ENCODE measurements around the gene RPGRIP1.
"Not testable (repeated sequence)": the region's sequence is repeated elsewhere in the genome, so short reads cannot be mapped to it uniquely, and the experiment has no call there.

RPGRIP1 gene

DNA sequence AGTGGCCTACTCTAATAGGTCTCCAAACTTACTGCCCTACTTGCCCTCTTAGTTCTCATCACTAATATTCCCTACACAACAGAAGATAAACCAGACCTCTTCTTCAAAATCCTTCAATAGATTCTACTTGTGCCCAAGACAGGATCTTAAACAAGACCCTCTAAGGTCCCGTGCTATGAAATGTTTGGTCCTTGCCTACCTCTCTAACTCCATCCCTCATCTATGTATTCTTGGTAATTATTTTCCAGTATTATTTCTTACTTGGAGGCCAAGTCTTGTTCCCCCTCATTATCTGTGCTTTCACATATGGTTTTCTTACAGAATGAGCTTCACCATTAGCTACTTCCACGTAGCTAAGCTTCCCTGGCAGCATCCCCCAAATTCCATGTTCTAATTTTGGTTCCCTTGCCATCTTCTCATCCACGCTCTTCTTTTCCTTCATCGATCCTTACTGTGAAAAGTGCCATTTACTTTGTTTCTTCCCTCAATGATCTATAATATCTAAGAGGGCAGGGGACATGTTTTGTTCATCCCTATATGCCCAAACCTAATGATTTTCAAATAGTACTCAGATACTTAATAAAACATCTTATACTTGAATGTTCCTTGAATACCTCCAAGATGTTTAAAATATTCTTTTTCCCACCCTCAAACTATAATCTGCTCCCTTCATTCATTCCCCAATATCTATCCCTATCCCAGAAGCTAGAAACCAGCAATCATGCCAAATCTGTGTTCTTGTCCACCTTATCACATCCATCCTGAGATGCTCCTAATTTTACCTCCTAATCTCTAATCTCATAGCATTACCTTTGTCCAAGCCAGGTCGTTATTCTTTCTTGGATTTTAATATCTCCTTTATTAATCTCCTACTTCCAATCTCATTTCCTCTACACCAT lies 20.7 kb upstream of the RPGRIP1 start:
- no peak for DNase-seq

DNA sequence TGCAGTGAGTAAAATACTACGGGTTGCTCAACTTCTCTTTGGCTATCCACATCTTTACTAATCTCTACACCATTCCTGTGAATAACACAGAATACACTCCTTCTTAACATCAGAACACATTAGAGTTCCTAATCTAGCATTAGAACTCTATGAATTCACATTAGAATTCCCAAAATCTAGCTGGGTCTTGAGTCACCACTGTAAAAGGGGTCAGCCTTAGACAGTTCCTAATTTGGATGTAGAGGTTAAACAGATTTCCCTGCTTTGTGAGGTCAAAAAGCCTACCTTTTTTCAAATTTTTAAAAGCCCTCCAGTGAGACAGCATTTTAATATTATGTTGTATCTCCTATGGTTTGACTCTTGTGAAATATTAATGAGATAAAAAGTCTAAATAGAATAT lies 18.1 kb upstream of the RPGRIP1 start:
- no peak for DNase-seq

DNA sequence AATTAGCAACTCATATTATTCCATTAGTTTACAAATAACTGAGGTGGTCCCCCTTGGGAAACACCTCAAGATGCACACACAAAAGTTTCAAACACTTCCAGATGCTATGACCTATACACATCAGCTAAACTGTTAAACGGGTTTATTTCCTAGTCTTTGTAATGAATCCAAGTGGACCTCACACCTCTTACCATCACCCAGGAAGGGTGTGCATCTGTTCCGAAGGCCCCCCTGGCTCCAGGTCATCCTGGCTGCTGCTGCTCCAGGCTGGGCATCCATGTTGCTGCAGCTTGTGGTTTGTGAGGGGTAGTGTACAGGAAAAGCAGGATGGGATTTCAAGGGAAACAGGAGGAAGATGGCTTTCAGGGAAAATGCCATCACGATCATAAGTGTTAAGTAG lies 17.5 kb upstream of the RPGRIP1 start:
- no peak for DNase-seq

DNA sequence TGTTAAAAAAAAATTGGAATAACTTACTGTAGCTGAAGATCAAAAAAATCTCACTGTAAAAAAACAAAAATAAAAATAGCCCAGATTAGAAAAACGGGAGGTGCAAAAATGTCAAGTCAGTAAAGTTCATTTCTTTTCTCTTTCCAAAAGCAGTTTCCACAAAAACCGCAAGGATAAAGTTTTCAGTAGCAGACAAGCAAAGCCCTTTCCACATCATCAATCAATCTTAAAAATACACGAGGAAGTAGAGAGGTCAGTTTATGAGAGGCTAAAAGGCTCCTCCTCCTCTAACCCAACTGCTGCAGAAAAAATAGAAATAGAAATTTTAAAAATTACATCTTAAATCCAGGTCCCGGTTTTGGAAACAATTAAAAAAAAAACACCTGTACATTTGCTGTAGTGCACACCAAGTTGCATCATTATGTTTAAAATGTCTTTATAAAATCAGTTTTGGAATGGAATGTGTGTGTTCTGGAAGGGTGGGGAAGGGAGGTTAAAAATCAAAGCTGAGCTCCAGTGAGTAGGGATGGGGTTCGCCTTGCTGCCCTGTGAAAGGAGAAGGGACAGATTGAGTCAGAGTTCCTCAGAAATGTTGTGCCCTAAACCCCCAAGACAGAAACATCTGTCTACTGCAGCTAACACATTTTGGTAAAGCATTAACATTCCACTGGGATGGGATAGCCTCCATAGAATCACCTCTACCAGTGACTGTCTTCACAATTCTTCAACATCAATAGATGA lies 16.4 kb upstream of the RPGRIP1 start:
- no peak for DNase-seq

DNA sequence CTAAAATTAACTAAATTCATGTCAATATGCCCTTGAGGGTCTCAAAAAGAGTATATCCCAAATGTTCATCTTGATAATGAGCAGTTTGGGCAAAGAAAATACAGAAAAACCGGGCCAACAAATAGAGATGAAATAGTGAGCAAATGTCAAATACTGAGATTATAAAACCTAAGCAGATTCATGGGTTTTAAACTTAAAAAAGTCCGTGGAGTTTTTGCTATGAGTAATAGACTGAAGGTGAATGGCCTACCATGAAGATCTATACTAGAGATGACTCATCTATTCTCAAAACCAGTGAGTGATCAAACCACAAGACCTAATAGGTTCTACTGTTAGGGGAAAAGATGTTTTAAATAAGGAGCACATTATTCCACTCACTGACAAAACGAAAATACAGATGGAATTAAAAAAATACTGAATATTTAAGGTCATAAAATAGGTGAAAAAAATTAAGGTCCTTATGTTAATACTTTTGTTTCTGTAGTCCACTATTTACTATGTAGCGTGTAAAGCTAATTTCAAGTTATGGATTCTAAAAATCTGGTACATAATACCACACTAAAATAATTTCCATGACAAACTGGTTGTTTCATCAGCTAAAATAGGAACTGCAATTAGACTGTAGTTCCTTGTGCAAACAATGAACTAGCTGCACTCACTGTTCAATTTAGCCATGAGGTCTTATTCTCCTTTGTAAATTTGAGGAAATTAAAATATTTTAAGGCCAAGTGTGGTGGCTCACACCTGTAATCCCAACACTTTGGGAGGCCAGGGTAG lies 15.7 kb upstream of the RPGRIP1 start:
- DNase-seq, result no peak

DNA sequence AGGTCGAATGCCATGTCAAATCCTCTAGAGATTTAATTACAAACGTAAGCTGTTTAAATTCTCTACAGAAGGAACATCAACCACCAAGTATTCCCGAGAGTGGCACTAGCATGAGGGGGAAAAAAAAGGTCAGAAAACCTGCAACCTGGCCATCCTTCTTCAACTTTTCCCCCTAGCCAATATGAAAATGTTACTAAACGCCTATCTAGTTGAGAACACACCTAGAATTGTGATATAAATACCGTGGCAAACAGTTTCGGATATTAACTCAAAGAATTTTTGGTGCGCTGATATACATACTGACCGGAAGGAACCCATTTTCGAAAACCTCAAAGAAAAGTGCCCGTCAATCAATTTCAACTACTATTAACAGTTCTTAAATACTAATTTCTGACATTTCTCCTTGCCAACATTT lies 12.4 kb upstream of the RPGRIP1 start:
- DNase-seq, result no peak

DNA sequence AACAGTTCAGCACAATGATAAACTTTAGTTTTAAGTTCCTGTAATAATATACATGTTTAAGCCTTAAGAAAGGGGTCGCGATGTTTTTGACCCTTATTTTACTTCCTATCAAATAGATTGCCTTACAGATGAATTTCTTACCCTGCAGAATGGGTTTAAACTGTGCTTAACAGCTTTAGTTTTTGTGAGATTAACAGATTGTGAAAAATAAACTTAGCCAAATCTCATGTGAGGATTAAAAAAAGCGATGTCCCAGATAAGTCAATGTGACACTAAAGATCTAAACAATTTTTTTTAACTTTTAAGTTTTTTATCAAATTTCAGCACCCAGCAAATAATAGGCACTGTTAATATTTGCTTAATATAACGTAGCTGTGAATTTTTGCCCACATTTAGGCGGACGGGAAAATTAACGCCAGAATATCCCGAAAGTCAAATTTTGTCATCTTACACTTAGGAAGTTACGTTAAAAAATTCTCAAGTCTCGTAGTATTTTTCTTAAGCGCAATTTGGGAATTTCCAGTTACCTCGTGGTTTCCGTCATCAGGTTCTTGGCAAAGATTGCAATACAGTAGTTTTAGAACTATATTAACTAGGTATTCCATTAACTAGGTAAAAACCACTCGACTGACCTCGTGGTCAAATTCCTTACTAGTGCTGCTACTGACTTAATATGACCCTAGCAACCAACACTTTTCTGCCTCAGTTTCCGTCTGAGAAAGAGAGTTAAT lies 11.8 kb upstream of the RPGRIP1 start:
- DNase-seq, result no peak

DNA sequence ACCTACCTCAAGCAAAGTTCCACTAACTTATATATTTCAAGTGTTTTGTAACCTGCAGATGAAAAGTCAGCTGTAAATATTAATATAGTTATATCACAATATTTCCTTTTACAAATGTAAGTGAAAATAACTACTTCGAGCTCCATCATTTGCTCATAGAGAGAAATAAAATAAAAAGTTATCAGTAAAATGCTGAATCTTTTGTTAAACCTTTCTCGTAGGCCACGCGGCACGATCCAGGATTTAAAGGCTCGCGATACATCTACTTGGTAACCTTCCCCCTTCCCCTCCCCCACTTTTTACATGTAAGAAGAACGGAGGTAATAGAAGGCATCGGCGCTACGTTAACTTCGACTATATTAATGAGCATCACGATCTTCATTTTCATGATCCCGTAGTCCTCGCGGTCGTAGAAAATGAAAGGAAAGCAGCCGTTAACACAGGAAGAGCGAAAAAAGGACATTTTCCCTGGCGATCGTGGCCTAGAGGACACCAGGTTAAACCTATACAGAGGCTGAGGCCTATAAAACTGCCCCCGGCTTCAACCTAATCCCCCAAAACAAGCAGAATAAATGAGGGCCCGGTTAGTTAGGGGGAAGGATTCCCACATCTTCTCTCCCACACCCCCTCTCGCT lies 11.1 kb upstream of the RPGRIP1 start:
- DNase-seq, result peak; percentile 82

DNA sequence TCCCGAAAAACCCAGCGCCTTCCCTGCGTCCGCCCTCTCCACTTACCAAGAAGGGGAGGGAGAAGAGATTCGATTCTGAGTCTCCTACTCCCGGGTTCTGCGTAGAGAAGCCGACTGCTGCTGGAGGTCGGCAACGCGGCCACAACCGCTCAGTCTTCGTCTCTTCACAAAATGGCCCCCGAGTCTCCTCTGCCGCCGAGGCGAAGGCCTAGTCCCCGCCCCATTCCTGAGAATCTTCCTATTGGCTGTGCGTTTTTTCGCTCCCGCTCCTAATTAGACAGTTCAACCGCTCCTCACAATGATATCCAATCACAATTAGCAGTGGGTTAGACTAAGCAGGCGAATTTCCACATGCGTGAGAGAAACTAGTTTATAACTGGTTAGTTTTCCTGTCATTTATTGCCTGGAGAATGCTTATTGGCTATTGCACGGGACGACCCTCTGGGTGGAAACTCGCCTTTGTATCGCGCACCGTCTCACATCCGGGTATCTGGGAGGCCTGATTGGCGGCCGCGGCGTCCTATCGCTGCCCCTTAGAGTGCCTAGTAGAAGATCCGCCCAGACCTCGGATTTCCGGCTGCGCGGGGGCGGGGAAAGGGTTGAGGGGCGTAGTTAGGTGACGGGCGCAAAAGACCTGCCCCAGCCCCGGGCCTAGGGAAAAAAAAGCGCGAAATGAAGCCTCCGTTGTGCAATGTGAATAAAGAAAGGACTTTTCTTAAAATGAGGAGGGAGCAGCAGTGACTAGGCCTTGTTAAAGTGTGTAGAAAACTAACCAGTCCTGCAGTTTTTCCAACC lies 10.4 kb upstream of the RPGRIP1 start, which contains the start of gene HNRNPC:
Gene HNRNPC (minus strand): TSS at position 191 of the 795 bp plus-strand sequence. CDS start 35,249 bp downstream, outside the sequence.
- peak; percentile 100 for DNase-seq

DNA sequence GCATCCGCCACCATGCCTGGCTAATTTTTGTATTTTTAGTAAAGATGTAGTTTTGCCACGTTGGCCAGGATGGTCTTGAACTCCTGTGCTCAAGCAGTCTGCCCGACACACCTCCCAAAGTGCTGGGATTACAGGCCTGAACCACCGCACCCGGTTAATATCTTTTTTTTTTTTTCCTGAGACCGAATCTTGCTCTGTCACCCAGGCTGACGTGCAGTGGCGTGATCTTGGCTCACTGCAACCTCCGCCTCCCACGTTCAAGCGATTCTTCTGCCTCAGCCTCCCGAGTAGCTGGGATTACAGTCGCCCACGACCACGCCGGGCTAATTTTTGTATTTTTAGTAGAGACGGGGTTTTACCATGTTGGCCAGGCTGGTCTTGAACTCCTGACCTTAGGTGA lies 7.2 kb upstream of the RPGRIP1 start:
- not testable (repeated sequence) for DNase-seq

DNA sequence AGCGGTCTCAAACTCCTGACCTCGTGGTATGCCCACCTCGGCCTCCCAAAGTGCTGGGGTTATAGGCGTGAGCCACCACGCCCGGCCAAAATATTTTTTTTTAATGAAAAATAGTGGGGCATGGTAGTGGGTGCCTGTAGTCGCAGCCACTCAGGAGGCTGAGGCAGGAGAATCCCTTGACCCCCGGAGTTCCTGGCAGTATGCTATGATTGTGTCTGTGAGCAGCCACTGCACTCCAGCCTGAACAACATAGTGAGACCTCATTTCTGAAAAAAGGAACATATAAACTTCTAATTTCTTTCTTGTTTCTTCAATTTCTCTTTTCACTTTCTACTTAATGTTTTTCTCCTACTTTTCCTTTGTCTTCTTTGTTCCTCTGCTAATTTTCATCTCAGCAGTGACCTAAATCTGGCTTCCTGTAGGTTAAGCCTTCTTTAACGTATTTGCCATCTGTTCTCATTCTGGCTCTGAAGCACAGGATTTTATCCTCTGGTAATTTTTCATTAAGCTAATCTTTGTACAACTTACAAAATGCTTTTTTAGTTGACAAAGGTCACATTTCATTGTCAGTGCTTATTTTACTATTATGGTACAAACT lies 4.5 kb upstream of the RPGRIP1 start:
- peak; percentile 66 for DNase-seq

DNA sequence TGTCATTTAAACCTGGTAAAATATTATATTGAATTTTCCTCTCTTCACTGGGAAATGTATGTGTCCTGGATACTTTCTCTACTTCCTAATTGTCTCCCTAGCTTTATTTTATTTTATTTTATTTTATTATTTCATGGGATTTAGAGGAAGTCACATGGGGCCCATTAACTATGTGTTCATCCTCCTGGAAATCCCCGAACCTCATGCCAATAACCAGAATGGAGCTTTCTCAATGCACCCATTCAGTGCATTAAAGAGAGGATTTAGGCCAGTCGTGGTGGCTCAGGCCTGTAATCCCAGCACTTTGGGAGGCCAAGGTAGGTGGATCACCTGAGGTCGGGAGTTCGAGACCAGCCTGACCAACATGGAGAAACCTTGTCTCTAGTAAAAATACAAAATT lies 1.3 kb upstream of the RPGRIP1 start:
- no peak for DNase-seq

DNA sequence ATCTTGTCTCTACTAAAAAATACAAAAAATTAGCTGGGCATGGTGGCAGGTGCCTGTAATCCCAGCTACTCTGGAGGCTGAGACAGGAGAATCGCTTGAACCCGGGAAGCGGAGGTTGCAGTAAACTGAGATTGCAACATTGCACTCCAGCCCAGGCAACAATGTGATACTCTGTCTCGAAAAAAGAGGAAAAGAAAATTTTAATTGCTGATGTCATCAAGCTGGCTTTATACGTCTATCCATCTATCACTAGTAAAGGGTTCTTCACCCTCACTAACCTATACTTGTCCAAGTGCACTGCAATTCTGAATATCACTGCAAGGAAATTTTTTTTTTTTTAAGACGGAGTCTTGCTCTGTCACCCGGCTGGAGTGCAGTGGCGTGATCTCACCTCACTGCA lies 2.0 kb downstream of the RPGRIP1 start:
- DNase-seq, result not testable (repeated sequence)

DNA sequence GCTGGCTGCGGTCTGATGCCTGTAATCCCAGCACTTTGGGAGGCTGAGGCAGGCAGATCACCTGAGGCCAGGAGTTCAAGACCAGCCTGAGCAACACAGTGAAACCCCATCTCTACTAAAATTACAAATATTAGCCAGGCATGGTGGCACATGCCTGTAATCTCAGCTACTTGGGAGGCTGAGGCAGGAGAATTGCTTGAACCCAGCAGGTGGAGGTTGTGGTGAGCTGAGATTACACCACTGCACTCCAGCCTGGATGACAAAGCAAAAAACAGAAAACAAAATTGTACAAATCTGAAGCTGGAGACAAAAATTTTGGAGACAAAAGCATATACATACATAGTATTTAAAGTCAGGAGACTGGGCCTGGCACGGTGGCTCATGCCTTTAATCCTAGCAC lies 6.6 kb downstream of the RPGRIP1 start:
- DNase-seq, result not testable (repeated sequence)

DNA sequence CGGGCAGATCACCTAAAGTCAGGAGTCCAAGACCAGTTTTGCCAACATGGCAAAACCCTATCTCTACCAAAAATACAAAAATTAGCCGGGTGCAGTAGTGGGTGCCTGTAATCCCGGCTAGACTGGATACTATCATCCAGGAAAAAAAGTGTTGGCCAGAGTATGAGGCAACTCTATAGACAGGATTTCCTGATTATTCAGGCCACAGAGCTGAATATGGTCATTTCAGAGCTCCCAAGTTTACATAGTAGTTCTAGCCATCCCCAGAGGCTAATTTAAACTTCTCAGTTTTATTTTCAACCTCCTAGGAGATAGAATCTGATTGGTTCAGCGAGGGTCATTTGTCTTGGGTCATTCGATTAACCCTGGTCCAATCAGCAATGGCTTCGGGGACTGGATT lies 7.3 kb downstream of the RPGRIP1 start:
- DNase-seq, result no peak

DNA sequence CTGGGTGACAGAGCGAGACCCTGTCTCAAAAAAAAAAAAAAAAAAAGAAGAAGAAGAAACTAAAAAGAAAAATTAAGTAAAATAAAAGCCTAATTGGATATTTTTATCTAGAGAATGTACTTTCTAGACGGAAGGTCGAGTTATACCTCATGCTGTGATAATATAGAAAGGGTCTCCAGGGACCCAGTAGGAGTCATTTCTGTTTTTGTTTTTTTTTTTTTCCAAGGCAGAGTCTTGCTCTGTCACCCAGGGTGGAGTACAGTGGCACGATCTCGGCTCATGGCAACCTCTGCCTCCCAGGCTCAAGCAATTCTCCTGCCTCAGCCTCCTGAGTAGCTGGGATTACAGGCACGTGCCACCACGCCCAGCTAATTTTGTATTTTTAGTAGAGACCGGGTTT lies 14.1 kb downstream of the RPGRIP1 start:
- DNase-seq, result not testable (repeated sequence)

DNA sequence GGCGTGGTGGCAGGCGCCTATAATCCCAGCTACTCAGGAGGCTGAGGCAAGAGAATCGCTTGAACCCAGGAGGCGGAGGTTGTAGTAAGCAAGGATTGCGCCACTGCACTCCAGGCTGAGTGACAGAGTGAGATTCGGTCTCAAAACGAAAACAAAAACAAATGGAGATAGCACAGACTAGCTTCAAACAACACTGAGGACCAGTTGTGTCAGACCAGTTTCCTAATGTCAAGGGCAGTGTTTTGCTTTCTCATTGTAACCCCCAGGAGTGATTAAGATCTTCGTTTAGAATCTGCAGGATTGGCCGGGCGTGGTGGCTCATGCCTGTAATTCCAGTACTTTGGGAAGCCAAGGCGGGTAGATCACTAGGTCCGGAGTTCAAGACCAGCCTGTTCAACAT lies 18.5 kb downstream of the RPGRIP1 start:
- DNase-seq, result no peak

DNA sequence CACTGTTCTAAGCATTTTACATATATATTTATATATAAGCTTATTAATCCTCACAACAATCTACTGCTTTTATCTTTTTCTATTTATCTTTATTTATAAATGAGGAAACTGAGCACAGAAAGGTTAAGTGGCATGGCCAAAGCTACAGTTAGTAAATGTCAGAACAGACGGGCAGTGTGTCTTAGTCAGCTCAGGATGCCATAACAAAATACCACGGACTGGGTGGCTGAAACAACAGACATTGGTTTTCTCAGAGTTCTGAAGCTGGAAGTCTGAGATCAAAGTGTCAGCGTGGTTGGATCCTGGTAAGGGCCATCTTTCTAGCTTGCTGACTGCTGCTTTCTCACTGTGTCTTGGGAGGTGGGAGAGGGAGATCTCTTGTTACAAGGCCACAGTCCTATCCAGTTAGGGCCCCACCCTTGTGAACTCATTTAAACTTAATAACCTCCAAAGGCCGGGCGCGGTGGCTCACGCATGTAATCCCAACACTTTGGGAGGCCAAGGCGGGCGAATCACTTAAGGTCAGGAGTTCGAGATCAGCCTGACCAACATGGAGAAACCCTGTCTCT lies 19.8 kb downstream of the RPGRIP1 start:
- DNase-seq, result no peak

DNA sequence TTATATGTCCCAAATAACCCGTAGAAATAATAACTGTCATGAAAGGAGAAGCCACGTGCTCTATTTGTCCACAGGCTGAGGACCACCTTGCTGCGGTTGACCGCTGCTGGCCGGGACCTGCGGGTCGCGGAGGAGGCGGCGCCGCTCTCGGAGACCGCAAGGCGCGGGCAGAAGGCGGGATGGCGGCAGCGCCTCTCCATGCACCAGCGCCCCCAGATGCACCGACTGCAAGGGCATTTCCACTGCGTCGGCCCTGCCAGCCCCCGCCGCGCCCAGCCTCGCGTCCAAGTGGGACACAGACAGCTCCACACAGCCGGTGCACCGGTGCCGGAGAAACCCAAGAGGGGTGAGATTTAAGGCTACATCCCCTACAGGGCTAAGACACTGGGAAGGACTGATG lies 21.0 kb downstream of the RPGRIP1 start:
- peak; percentile 78 for DNase-seq

Data from NCI-H69 (cell line).